H9 (cell line): ENCODE results near the gene RASGEF1C. TPM values are rescaled to one million over a fixed set of nuclear protein-coding genes. Genes with fewer than 3 reads are reported as not detected.
A peak's percentile ranks its signal among the peaks of the same experiment; 100 is the strongest.

ENCODE experiments used
- DNase-seq: peaks from one replicate; pipeline ENCODE4 v3.0.0-alpha.2; 2017
- H2AFZ ChIP-seq: one replicate; pipeline ENCODE4 v1.6.1; 2013; ENCODE audit warnings: mild to moderate bottlenecking, low read length, control low read depth, moderate library complexity
- H2AK5ac ChIP-seq: 2 replicates; pipeline ENCODE4 v1.6.1; 2013; ENCODE audit warnings: low read length, control low read depth, mixed read lengths; ENCODE audit not compliant: insufficient read length
- H2BK120ac ChIP-seq: one replicate; pipeline ENCODE4 v1.6.1; 2013; ENCODE audit warnings: low read depth, mild to moderate bottlenecking, low read length, control low read depth, inconsistent platforms; ENCODE audit not compliant: poor library complexity, severe bottlenecking
- H2BK12ac ChIP-seq: 2 replicates; pipeline ENCODE4 v1.6.1; 2013; ENCODE audit warnings: low read length, control low read depth, mixed read lengths, low read depth; ENCODE audit not compliant: insufficient read length
- H2BK15ac ChIP-seq: 2 replicates; pipeline ENCODE4 v1.6.1; 2013; ENCODE audit warnings: low read depth, low read length, control low read depth
- H2BK20ac ChIP-seq: one replicate; pipeline ENCODE4 v1.6.1; 2013; ENCODE audit warnings: low read depth, mild to moderate bottlenecking, low read length, control low read depth, inconsistent platforms; ENCODE audit not compliant: poor library complexity, severe bottlenecking
- H2BK5ac ChIP-seq: 2 replicates; pipeline ENCODE4 v1.6.1; 2013; ENCODE audit warnings: low read length, control low read depth, mixed read lengths; ENCODE audit not compliant: insufficient read length
- H3K14ac ChIP-seq: 2 replicates; pipeline ENCODE4 v1.6.1; 2013; ENCODE audit warnings: low read length, control low read depth; ENCODE audit not compliant: insufficient read depth
- H3K18ac ChIP-seq: 2 replicates; pipeline ENCODE4 v1.6.1; 2013; ENCODE audit warnings: low read depth, mild to moderate bottlenecking, mixed read lengths, low read length, control low read depth; ENCODE audit not compliant: insufficient read length
- H3K23ac ChIP-seq: 2 replicates; pipeline ENCODE4 v1.6.1; 2013; ENCODE audit warnings: low read length, control low read depth, mixed read lengths, low read depth; ENCODE audit not compliant: insufficient read length
- H3K23me2 ChIP-seq: 2 replicates; pipeline ENCODE4 v1.6.1; 2013; ENCODE audit warnings: low read depth, mild to moderate bottlenecking, mixed read lengths, low read length, control low read depth; ENCODE audit not compliant: insufficient read length, poor library complexity, severe bottlenecking
- H3K27ac ChIP-seq: 2 replicates; pipeline ENCODE4 v1.5.1; 2013; ENCODE audit warnings: low read length, control low read depth, mixed read lengths, low read depth; ENCODE audit not compliant: insufficient read length
- H3K27me3 ChIP-seq: 2 replicates; pipeline ENCODE4 v1.6.1; 2013; ENCODE audit warnings: low read length, control low read depth, inconsistent platforms; ENCODE audit not compliant: insufficient read depth
- H3K4ac ChIP-seq: 2 replicates; pipeline ENCODE4 v1.6.1; 2013; ENCODE audit warnings: low read depth, mild to moderate bottlenecking, control low read depth, inconsistent platforms, low read length, moderate library complexity
- H3K4me1 ChIP-seq: 2 replicates; pipeline ENCODE4 v1.6.1; 2013; ENCODE audit warnings: low read length, control low read depth, inconsistent platforms; ENCODE audit not compliant: insufficient read depth
- H3K4me2 ChIP-seq: 2 replicates; pipeline ENCODE4 v1.6.1; 2013; ENCODE audit warnings: low read length, control low read depth, mixed read lengths; ENCODE audit not compliant: insufficient read length, insufficient read depth
- H3K56ac ChIP-seq: 2 replicates; pipeline ENCODE4 v1.6.1; 2013; ENCODE audit warnings: low read depth, mild to moderate bottlenecking, mixed read lengths, low read length, control low read depth; ENCODE audit not compliant: insufficient read length
- H3K79me1 ChIP-seq: 2 replicates; pipeline ENCODE4 v1.6.1; 2013; ENCODE audit warnings: low read depth, mild to moderate bottlenecking, moderate library complexity, low read length, control low read depth, inconsistent platforms; ENCODE audit not compliant: insufficient read depth, poor library complexity, severe bottlenecking
- H3K79me2 ChIP-seq: 2 replicates; pipeline ENCODE4 v1.6.1; 2013; ENCODE audit warnings: low read length, control low read depth, inconsistent platforms; ENCODE audit not compliant: insufficient read depth
- H3K9ac ChIP-seq: 2 replicates; pipeline ENCODE4 v1.6.1; 2013; ENCODE audit warnings: low read length, control low read depth, mixed read lengths; ENCODE audit not compliant: insufficient read length; ENCODE audit errors: extremely low read depth
- H3K9me3 ChIP-seq: one replicate; pipeline ENCODE4 v1.6.1; 2013; ENCODE audit warnings: low read depth, low read length, inconsistent platforms; ENCODE audit not compliant: control insufficient read depth
- H3T11ph ChIP-seq: one replicate; pipeline ENCODE4 v1.6.1; 2013; ENCODE audit warnings: mild to moderate bottlenecking, low read length, control low read depth, inconsistent platforms
- H4K20me1 ChIP-seq: one replicate; pipeline ENCODE4 v1.6.1; 2013; ENCODE audit not compliant: control insufficient read depth, insufficient read length, insufficient read depth
- H4K5ac ChIP-seq: 2 replicates; pipeline ENCODE4 v1.6.1; 2013; ENCODE audit warnings: low read depth, mild to moderate bottlenecking, mixed read lengths, low read length, control low read depth; ENCODE audit not compliant: insufficient read length
- H4K8ac ChIP-seq: replicated peaks from 2 replicates; pipeline ENCODE4 v1.6.1; 2013; ENCODE audit warnings: low read length, control low read depth, mixed read lengths, low read depth; ENCODE audit not compliant: insufficient read length
- H4K91ac ChIP-seq: 2 replicates; pipeline ENCODE4 v1.6.1; 2013; ENCODE audit warnings: low read depth, mild to moderate bottlenecking, moderate library complexity, mixed read lengths, low read length, control low read depth; ENCODE audit not compliant: insufficient read length
- H3K27ac Mint-ChIP-seq, 3 experiments: 2 replicates in 2 of 3; 3 replicates in 1 of 3; pipeline ENCODE4 v1.8.0; 2020 to 2021; ENCODE audit warnings: mixed read lengths in 3 of 3, mild to moderate bottlenecking in 1 of 3, moderate library complexity in 1 of 3
- H3K27me3 Mint-ChIP-seq: 2 replicates; pipeline ENCODE4 v1.8.0; 2021; ENCODE audit warnings: low read depth, mild to moderate bottlenecking, moderate library complexity, mixed read lengths
- H3K36me3 Mint-ChIP-seq, 3 experiments: 2 replicates in 2 of 3; 3 replicates in 1 of 3; pipeline ENCODE4 v1.8.0; 2020 to 2021; ENCODE audit warnings: low read depth in 3 of 3, mixed read lengths in 3 of 3; ENCODE audit not compliant: insufficient read depth in 1 of 3
- H3K4me1 Mint-ChIP-seq, 2 experiments: 2 replicates each; pipeline ENCODE4 v1.8.0; 2020; ENCODE audit warnings: mixed read lengths in 2 of 2
- H3K4me3 Mint-ChIP-seq, 2 experiments: 2 replicates in 1 of 2; 3 replicates in 1 of 2; pipeline ENCODE4 v1.8.0; 2020 to 2021; ENCODE audit warnings: mild to moderate bottlenecking in 2 of 2, mixed read lengths in 2 of 2, moderate library complexity in 1 of 2
- H3K9me3 Mint-ChIP-seq, 2 experiments: 2 replicates in 1 of 2; 3 replicates in 1 of 2; pipeline ENCODE4 v1.8.0; 2020; ENCODE audit warnings: mild to moderate bottlenecking in 2 of 2, mixed read lengths in 2 of 2, moderate library complexity in 1 of 2
- CTCF ChIP-seq: fragments of 200-600 bp; sonication (generic); conservative IDR thresholded peaks from 3 replicates; pipeline ENCODE4 v1.8.0; 2021; ENCODE audit warnings: antibody characterized with exemption, mild to moderate bottlenecking
- WGBS: extraction: QIAGEN DNeasy Blood & Tissue Kit; methylation state at CpG from one replicate; pipeline ENCODE4 v1.1.7; 2013; ENCODE audit warnings: missing lambda C conversion rate, low lambda C conversion rate, mixed read lengths; ENCODE audit not compliant: insufficient read length; ENCODE audit errors: extremely low coverage; 5-methylcytosine and 5-hydroxymethylcytosine counted together
- total RNA-seq: library from RNA; stranded (reverse); gene quantifications from 2 replicates; pipeline ENCODE4 v1.2.1, GENCODE V29; 2021

RASGEF1C gene
- total RNA-seq, 1 experiment from 2014 or later: 0.83 TPM

GRCh38 chr5:180082633-180083420, 126.2 kb downstream of the RASGEF1C start:
- H2BK20ac ChIP-seq: no peak overlapping the region
- H2AK5ac ChIP-seq: no peak overlapping the region
- WGBS: no CpG with 5 or more reads among the region's 17 CpGs
- no peak overlapping the region; the same call in 1 of the 2 replicates for H3K4ac ChIP-seq
- no peak overlapping the region for H4K91ac ChIP-seq
- no peaks in the 10 kb centered on the region for H3K79me1 ChIP-seq
- peak overlapping the region; percentile 74; the same call in 1 of the 2 replicates for H3K14ac ChIP-seq
- H3K4me2 ChIP-seq: peak overlapping the region; percentile 1
- no peak overlapping the region for H3T11ph ChIP-seq
- H3K23ac ChIP-seq: no peak overlapping the region
- peak overlapping the region; percentile 62 for H3K27ac ChIP-seq
- no peaks in the 10 kb centered on the region for H3K23me2 ChIP-seq
- Mint-ChIP-seq H3K27ac (peak overlapping the region; percentile 99 to 100 (median 99)), H3K4me3 (peak overlapping the region; percentile 6 to 19), H3K9me3 (peaks cover 18 to 21% of the 10 kb centered on the region in 2 experiments), H3K27me3 (no peaks in the 10 kb centered on the region), H3K36me3 (peaks cover 15 to 34% (median 18%) of the 10 kb centered on the region in 3 experiments), H3K4me1 (peaks cover 57 to 59% of the 10 kb centered on the region in 2 experiments)
- no peak overlapping the region for H4K8ac ChIP-seq
- H3K56ac ChIP-seq: no peak overlapping the region
- H2BK120ac ChIP-seq: peak overlapping the region; percentile 63
- H3K79me2 ChIP-seq: no peaks in the 10 kb centered on the region
- no peak overlapping the region for H2BK15ac ChIP-seq
- H2BK12ac ChIP-seq: no peak overlapping the region
- DNase-seq: peak; percentile 94
- peaks cover 17% of the 10 kb centered on the region; the same call in 1 of the 2 replicates for H3K4me1 ChIP-seq
- H2AFZ ChIP-seq: no peak overlapping the region
- no peak overlapping the region for H3K9ac ChIP-seq
- H4K5ac ChIP-seq: no peak overlapping the region
- H2BK5ac ChIP-seq: no peak overlapping the region
- TF ChIP-seq CTCF: no peak
- no peaks in the 10 kb centered on the region for H3K27me3 ChIP-seq
- H3K18ac ChIP-seq: peak overlapping the region; percentile 66
- no peaks in the 10 kb centered on the region for H3K9me3 ChIP-seq
- H4K20me1 ChIP-seq: no peaks in the 10 kb centered on the region
